GM19395 (cell line): ENCODE results near the gene CCR8.
A peak's percentile ranks its signal among the peaks of the same experiment; 100 is the strongest.
"Not testable (repeated sequence)": the region's sequence is repeated elsewhere in the genome, so short reads cannot be mapped to it uniquely, and the experiment has no call there.

Source experiments
- ATAC-seq: cut with Tn5 transposase; IDR thresholded peaks from one replicate; pipeline ENCODE4 v1.9.1; 2021; ENCODE audit warnings: mild to moderate bottlenecking, moderate library complexity; ENCODE audit not compliant: unreplicated experiment

CCR8 gene

GRCh38 chr3:39313289-39313688, 16.2 kb upstream of the CCR8 start:
- ATAC-seq = no peak

GRCh38 chr3:39315420-39315819, 14.1 kb upstream of the CCR8 start:
- no peak for ATAC-seq

GRCh38 chr3:39317571-39318169, 11.8 kb upstream of the CCR8 start:
- ATAC-seq = no peak

DNA sequence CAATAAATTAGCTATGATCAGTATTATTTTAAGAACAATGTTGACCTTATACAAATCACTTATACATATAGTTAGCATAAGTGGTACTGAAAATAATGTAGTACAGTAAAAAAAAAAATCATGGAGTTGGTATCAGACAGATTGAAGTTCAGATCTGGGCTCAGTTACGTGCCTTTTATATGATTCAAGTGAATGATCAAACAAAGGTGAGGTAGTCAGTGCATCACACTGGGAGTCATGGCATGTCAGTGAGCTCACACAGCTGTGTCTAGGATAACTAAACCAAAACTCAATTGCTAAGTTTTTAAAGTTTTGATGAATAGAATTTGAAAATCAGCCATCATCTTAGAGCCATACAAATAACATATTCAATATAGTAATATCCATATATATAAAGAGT, 11.2 kb upstream of the CCR8 start:
- no peak for ATAC-seq

DNA sequence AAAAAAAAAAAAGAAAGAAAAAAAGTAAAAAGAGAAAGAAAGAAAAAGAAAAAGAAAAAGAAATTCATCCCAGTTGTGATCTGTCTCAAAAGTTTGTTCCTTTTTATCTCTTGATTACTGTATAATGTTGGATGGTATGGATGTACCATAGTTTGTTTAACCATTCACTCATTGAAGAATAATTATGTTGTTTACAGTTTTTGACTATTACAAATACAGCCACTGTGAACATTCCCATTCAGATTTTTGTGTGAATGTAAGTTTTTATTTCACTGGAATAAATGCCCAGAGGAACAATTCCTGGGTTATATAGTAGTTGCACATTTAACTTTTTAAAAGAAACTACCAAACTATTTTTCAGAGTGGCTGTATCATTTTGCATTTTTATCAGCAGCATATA, 10.3 kb upstream of the CCR8 start:
- no peak for ATAC-seq

- not testable (repeated sequence) for ATAC-seq
Measured at GRCh38 chr3:39321574-39321983, 7.9 kb upstream of the CCR8 start.

DNA sequence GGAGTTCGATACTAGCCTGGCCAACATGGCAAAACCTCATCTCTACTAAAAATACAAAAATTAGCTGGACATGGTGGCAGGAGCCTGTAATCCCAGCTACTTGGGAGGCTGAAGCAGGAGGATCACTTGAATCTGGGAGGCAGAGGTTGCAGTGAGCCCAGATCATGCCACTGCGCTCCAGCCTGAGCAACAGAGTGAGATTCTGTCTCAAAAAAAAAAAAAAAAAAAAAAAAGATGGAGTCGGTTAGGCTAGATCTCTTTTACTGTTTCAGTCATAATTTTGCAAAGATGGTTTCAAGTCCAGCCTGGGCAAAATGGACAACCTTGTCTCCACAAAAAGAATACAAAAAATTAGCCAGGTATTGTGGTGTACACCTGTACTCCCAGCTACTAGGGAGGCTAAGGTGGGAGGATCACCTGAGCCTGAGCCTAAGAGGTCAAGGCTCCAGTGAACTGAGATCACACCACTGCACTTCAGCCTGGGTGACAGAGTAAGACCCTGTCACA, 7.2 kb upstream of the CCR8 start:
- not testable (repeated sequence) for ATAC-seq

GRCh38 chr3:39322936-39323335, 6.6 kb upstream of the CCR8 start:
- ATAC-seq = no peak

- no peak for ATAC-seq
Measured at GRCh38 chr3:39323494-39323893, 6.0 kb upstream of the CCR8 start.

GRCh38 chr3:39325236-39325635, 4.3 kb upstream of the CCR8 start:
- no peak for ATAC-seq

GRCh38 chr3:39327053-39327745, 2.3 kb upstream of the CCR8 start:
- peak; percentile 19 for ATAC-seq

DNA sequence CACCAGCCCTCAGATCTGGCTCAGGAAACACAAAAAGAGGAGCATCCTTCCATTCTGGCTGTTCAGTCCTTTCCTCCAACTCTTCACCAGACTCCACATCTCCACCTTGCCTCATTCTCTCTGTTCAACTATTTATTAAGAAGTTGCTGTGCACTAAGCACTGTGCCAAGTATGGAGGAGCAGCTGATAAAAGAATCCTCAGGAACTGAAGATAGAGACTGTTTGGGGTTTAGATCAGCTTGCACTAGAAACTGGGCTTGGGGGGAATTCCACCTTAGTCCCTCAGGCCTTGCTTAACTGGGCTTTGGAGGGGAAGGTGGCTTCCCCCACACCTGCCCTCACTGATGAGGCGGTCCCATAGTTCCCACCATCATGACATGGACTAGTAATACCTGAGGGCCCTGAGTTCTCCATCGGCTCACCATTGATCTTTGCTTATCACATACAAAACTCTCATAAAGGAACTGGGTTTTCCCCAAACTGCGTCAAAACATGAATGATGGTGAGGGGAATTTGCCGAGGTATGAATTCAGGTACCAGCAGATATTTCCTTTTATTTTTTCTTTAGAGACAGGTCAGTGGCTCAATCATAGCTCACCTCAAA, 1.7 kb upstream of the CCR8 start:
- ATAC-seq = peak; percentile 72

DNA sequence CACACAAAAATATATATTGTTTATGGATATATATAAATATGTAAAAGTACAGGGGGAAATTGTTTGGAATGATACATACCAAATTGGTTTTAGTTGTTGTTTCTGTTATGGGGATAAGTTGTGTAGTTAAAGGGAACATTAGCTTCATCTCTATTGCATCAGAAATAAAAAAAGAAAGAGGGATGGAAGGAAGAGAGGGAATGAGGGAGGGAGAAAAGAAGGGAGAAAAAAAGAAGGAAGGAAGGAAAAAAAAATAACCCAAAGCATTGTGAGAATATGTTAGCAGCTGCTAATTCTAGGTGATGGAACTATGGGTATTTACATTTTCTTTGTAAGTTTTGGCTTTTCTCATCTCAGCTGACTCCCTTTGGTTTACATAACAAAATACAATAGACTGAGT, 1.3 kb downstream of the CCR8 start:
- no peak for ATAC-seq

DNA sequence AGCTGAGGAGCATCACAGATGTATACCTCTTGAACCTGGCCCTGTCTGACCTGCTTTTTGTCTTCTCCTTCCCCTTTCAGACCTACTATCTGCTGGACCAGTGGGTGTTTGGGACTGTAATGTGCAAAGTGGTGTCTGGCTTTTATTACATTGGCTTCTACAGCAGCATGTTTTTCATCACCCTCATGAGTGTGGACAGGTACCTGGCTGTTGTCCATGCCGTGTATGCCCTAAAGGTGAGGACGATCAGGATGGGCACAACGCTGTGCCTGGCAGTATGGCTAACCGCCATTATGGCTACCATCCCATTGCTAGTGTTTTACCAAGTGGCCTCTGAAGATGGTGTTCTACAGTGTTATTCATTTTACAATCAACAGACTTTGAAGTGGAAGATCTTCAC, 3.0 kb downstream of the CCR8 start:
- no peak for ATAC-seq

- ATAC-seq = no peak
Measured at GRCh38 chr3:39333607-39334006, 4.1 kb downstream of the CCR8 start.

DNA sequence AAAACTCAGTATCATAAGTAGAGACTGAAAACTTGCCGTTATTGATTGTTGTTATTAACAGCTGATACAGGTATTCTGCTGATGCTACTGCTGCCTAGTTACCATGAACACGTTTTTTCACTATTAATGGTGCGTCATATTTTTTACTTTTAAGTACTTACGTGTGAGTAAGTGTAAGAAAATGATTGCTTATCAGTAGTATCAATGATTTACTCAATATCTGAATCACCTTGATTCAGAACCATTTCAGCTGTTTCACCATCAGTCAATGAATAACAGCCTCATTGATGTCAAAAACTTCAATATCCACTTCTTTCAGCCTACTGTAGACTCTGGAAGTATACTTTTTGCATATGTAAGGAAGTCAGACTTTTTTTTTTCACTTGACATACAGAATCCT, 4.7 kb downstream of the CCR8 start:
- ATAC-seq = no peak

GRCh38 chr3:39338201-39338600, 8.7 kb downstream of the CCR8 start:
- ATAC-seq = no peak

DNA sequence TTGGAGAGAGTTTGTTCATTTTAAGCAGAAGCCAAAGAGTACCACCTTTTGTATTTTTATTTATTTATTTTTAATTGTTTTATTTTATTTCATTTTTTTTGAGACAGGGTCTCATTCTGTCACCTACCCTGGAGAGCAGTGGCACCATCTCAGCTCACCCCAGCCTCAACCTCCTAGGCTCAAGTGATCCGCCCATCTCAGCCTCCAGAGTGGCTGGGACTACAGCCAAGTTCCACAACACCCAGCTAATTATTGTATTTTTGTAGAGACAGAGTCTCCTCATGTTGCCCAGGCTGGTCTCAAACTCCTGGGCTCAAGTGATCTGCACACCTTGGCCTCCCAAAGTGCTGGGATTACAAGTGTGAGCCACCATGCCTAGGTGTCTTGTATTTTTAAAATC, 9.6 kb downstream of the CCR8 start:
- ATAC-seq = no peak

- ATAC-seq = no peak
Measured at GRCh38 chr3:39343076-39343717, 13.7 kb downstream of the CCR8 start.

DNA sequence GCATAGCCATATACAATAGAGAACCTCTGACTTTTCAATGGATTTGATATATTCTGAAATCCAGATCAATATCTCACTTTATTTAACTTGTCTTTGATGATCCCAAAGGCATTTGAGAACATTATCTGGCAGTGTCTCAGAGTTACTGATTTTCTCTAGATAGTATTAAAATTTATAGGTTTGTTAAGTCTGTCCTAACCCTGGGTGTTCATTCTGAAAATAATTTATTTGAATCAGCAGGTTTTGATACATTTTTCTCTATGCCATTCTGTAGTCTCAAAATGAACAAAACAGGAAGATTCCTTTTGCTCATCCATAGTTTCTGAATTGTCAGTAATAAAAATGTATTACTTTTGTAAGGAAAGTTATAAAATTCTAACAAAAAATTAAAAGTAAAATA, 14.3 kb downstream of the CCR8 start:
- ATAC-seq = no peak

- no peak for ATAC-seq
Measured at GRCh38 chr3:39344746-39345344, 15.3 kb downstream of the CCR8 start.
